ENCODE measurements around the gene PHACTR4.
"Not testable (repeated sequence)": the region's sequence is repeated elsewhere in the genome, so short reads cannot be mapped to it uniquely, and the experiment has no call there.

The PHACTR4 gene

GRCh38 chr1:28521502-28522164 is 152.1 kb downstream of the PHACTR4 start:
- in situ Hi-C loops (cut with HindIII; ENCODE audit: low pct_ligation_motif_present, low sequenced_read_pairs) = no loop called here
- no peak for DNase-seq

GRCh38 chr1:28522537-28522936 is 153.0 kb downstream of the PHACTR4 start:
- DNase-seq; H3K4me3 ChIP-seq (ENCODE audit: low read depth, low read length); H3K27ac ChIP-seq; in situ Hi-C loops (cut with HindIII; ENCODE audit: low pct_ligation_motif_present, low sequenced_read_pairs); H3K36me3 ChIP-seq (replicated peaks); H3K27me3 ChIP-seq (replicated peaks): not testable (repeated sequence)

More at GRCh38 chr1:28521502-28522164, 152.1 kb downstream of the PHACTR4 start:
- no peaks in the 10 kb centered on the region for H3K27me3 ChIP-seq (replicated peaks)
- no peak overlapping the region for H3K4me3 ChIP-seq (ENCODE audit: low read depth, low read length)
- TF ChIP-seq CTCF (IDR thresholded peaks at IDR 0.05; ENCODE audit: low read depth, low read length, missing control alignments) = no peak
- peaks cover 9% of the 10 kb centered on the region for H3K36me3 ChIP-seq (replicated peaks)
- no peak overlapping the region for H3K27ac ChIP-seq

GRCh38 chr1:28525002-28525642 is 155.6 kb downstream of the PHACTR4 start:
- in situ Hi-C loops (cut with HindIII; ENCODE audit: low pct_ligation_motif_present, low sequenced_read_pairs); H3K27me3 ChIP-seq (replicated peaks); H3K27ac ChIP-seq; DNase-seq; H3K4me3 ChIP-seq (ENCODE audit: low read depth, low read length): not testable (repeated sequence)
- H3K36me3 ChIP-seq (replicated peaks) = peaks cover 10% of the 10 kb centered on the region

GRCh38 chr1:28526886-28527285 is 157.3 kb downstream of the PHACTR4 start:
- in situ Hi-C loops (cut with HindIII; ENCODE audit: low pct_ligation_motif_present, low sequenced_read_pairs) = no loop called here
- H3K27me3 ChIP-seq (replicated peaks) = no peaks in the 10 kb centered on the region
- H3K36me3 ChIP-seq (replicated peaks) = peaks cover 19% of the 10 kb centered on the region
- no peak for DNase-seq
- no peak for TF ChIP-seq CTCF (IDR thresholded peaks at IDR 0.05; ENCODE audit: low read depth, low read length, missing control alignments)
- no peak overlapping the region for H3K4me3 ChIP-seq (ENCODE audit: low read depth, low read length)
- no peak overlapping the region for H3K27ac ChIP-seq

- Histone ChIP-seq H3K36me3 (replicated peaks) (peaks cover 19% of the 10 kb centered on the region), H3K4me3 (ENCODE audit: low read depth, low read length) (no peak overlapping the region), H3K27me3 (replicated peaks) (no peaks in the 10 kb centered on the region), H3K27ac (no peak overlapping the region)
- TF ChIP-seq CTCF (IDR thresholded peaks at IDR 0.05; ENCODE audit: low read depth, low read length, missing control alignments) = no peak
- in situ Hi-C loops (cut with HindIII; ENCODE audit: low pct_ligation_motif_present, low sequenced_read_pairs) = no loop called here
- no peak for DNase-seq
These were observed 160.9 kb downstream of the PHACTR4 start for GRCh38 chr1:28530456-28530855.

GRCh38 chr1:28534671-28535070 is 165.1 kb downstream of the PHACTR4 start:
- Histone ChIP-seq H3K4me3 (ENCODE audit: low read depth, low read length) (no peak overlapping the region), H3K36me3 (replicated peaks) (peaks cover 40% of the 10 kb centered on the region), H3K27ac (no peak overlapping the region), H3K27me3 (replicated peaks) (no peaks in the 10 kb centered on the region)
- no peak for DNase-seq
- in situ Hi-C loops (cut with HindIII; ENCODE audit: low pct_ligation_motif_present, low sequenced_read_pairs) = no loop called here
- no peak for TF ChIP-seq CTCF (IDR thresholded peaks at IDR 0.05; ENCODE audit: low read depth, low read length, missing control alignments)

GRCh38 chr1:28535180-28535579 is 165.6 kb downstream of the PHACTR4 start:
- Histone ChIP-seq H3K27ac (no peak overlapping the region), H3K27me3 (replicated peaks) (no peaks in the 10 kb centered on the region), H3K4me3 (ENCODE audit: low read depth, low read length) (no peak overlapping the region), H3K36me3 (replicated peaks) (peaks cover 38% of the 10 kb centered on the region)
- DNase-seq = no peak
- in situ Hi-C loops (cut with HindIII; ENCODE audit: low pct_ligation_motif_present, low sequenced_read_pairs) = no loop called here
- no peak for TF ChIP-seq CTCF (IDR thresholded peaks at IDR 0.05; ENCODE audit: low read depth, low read length, missing control alignments)

Data from brain microvascular endothelial cell (primary cell).